Femur (tissue), 1 donor: ENCODE measurements around the gene TMBIM4.

Experiments
- DNase-seq: peaks from one replicate; pipeline ENCODE4 v3.0.0-alpha.2; 2017

The TMBIM4 gene

DNA sequence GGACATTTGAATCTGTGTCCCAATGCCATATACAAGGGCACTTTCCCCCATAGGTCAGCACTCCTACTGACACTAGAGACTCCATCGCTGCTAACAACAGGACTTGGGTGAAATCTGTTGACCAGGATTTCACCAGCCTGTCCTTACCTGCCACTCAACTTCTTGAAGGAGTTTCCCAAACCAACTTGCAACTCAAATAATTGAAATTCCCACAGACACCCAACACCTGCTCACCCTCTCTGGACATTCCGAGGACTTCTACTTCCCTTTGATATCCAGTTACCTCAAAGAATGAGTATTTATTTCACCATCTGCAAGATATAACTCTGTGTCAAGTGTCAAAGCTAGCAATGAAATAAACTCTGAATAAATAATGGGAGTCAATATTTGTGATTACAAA is 83.8 kb downstream of the TMBIM4 start:
- no peak for DNase-seq
